ENCODE results near the gene FGF1. TPM values are rescaled to one million over a fixed set of nuclear protein-coding genes. Genes with fewer than 3 reads are reported as not detected.
A peak's percentile ranks its signal among the peaks of the same experiment; 100 is the strongest.

The FGF1 gene
- polyA plus RNA-seq, 1 donor from 2014 or later: not detected

DNA sequence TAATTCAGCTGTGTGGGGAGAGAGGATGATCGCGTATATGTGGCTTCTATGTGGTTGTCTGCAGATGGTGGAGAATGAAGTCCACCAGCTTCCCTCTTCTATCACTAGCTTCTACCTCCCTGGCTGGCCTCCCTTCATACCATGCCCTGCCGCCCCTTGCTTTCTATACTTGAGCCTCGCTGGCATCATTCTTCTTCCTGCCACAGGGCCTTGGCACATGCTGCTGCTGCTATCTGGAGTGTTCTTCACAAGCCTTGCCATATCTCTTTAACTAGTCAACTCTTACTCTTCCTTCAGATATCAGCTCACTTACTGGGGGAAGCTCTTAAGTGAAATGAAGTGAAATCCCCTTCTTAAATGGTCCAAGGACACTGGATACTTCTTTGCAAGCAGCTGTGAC lies 100.4 kb downstream of the FGF1 start:
- no peaks in the 10 kb centered on the region for H3K4me1 Mint-ChIP-seq
- no peaks in the 10 kb centered on the region for H3K36me3 Mint-ChIP-seq
- H3K4me3 Mint-ChIP-seq: no peak overlapping the region
- H3K27ac Mint-ChIP-seq: no peak overlapping the region
- H3K9me3 Mint-ChIP-seq: peaks cover 0 to 2% (median 0%) of the 10 kb centered on the region in 3 donors
- peaks cover 33% of the 10 kb centered on the region for H3K27me3 Mint-ChIP-seq

GRCh38 chr5:142584891-142585290 lies 101.0 kb downstream of the FGF1 start:
- Mint-ChIP-seq H3K4me1 (peaks cover 0 to 3% (median 3%) of the 10 kb centered on the region in 3 donors), H3K27me3 (peaks cover 31% of the 10 kb centered on the region), H3K9me3 (peaks cover 0 to 2% (median 0%) of the 10 kb centered on the region in 3 donors), H3K36me3 (no peaks in the 10 kb centered on the region), H3K4me3 (no peak overlapping the region), H3K27ac (no peak overlapping the region)

GRCh38 chr5:142578161-142578830 lies 107.6 kb downstream of the FGF1 start:
- no peak overlapping the region for H3K27ac Mint-ChIP-seq
- peaks cover 9% of the 10 kb centered on the region for H3K27me3 Mint-ChIP-seq
- H3K4me1 Mint-ChIP-seq: peaks cover 0 to 3% (median 3%) of the 10 kb centered on the region in 3 donors
- H3K9me3 Mint-ChIP-seq: peaks cover 3 to 5% (median 4%) of the 10 kb centered on the region in 3 donors
- peaks cover 2% of the 10 kb centered on the region for H3K36me3 Mint-ChIP-seq
- H3K4me3 Mint-ChIP-seq: no peak overlapping the region

DNA sequence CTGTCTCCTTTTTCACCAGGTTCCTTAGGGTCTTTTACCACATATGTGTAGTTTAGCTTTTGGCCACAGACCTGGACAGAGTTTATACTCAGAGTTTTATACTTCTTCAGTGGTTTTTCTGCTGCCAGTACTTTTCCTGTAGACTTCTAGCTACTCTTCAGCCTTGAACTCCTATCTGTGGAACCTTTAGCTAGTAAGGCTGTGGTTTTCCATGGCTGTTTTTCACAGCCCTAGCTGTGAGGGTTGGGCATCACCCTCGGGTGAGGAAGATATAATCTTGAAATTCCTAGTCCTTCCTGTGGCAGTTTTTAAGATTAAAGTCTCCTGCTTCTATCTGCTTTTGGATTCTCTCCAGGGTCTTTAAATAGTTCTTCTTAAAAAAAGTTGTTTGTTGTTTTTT lies 109.1 kb downstream of the FGF1 start:
- Mint-ChIP-seq H3K36me3 (peaks cover 2% of the 10 kb centered on the region), H3K4me3 (no peak overlapping the region), H3K27ac (no peak overlapping the region), H3K9me3 (peaks cover 3 to 5% (median 4%) of the 10 kb centered on the region in 3 donors), H3K4me1 (peaks cover 0 to 3% (median 3%) of the 10 kb centered on the region in 3 donors), H3K27me3 (no peaks in the 10 kb centered on the region)

- H3K4me3 Mint-ChIP-seq: no peak overlapping the region
- peaks cover 2% of the 10 kb centered on the region for H3K36me3 Mint-ChIP-seq
- H3K9me3 Mint-ChIP-seq: peaks cover 3 to 5% (median 4%) of the 10 kb centered on the region in 3 donors
- peaks cover 0 to 3% (median 3%) of the 10 kb centered on the region in 3 donors for H3K4me1 Mint-ChIP-seq
- no peaks in the 10 kb centered on the region for H3K27me3 Mint-ChIP-seq
- H3K27ac Mint-ChIP-seq: no peak overlapping the region
These were observed 109.6 kb downstream of the FGF1 start for GRCh38 chr5:142576303-142576702.

GRCh38 chr5:142572006-142572405 lies 113.9 kb downstream of the FGF1 start:
- Mint-ChIP-seq H3K36me3 (no peaks in the 10 kb centered on the region), H3K9me3 (peaks cover 0 to 3% (median 0%) of the 10 kb centered on the region in 3 donors), H3K27me3 (peaks cover 2% of the 10 kb centered on the region), H3K4me1 (peaks cover 0 to 1% (median 0%) of the 10 kb centered on the region in 3 donors), H3K4me3 (no peak overlapping the region), H3K27ac (no peak overlapping the region)

DNA sequence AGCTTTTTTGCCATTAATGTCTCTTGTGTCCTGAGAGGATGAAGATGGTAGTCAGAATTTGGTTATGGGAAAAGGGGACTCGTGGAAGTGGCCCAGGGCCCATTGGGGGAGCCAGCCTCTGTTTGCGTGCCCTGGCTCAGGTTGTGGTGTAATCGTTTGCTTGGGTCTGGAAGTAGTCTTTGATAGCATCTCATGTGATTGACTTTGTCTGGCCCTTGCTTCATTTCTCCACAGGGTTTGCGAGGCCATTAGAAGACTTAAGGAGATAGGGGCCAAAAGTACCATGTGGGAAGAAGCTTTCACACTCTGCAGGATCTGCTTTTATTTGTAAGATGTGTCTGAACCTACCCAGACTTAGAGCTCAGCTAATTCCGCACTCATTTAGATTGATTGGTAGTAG lies 114.5 kb downstream of the FGF1 start:
- Mint-ChIP-seq H3K27me3 (peaks cover 2% of the 10 kb centered on the region), H3K4me3 (peak overlapping the region in 1 of 4 donors; percentile 31), H3K4me1 (peaks cover 0 to 1% (median 0%) of the 10 kb centered on the region in 3 donors), H3K36me3 (no peaks in the 10 kb centered on the region), H3K9me3 (peaks cover 0 to 3% (median 0%) of the 10 kb centered on the region in 3 donors), H3K27ac (no peak overlapping the region)

DNA sequence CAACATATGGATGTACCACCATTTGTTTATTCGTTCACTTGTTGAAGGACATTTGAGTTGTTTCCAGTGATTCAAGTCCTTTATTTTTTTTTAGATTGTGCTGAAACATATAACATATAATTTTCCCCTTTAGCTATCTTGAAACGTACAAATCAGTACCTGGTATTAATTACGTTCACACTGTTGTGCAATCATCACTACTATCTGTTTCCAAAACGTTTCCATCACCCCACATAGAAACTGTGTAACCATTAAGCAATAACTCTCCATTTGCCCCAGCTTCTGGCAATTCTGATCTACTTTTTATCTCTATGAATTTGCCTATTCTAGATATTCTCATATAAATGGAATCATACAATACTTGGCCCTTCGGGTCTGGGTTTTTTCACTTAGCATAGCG lies 116.0 kb downstream of the FGF1 start:
- Mint-ChIP-seq H3K4me1 (peaks cover 0 to 1% (median 0%) of the 10 kb centered on the region in 3 donors), H3K9me3 (no peaks in the 10 kb centered on the region), H3K4me3 (no peak overlapping the region), H3K27me3 (peaks cover 6% of the 10 kb centered on the region), H3K36me3 (no peaks in the 10 kb centered on the region), H3K27ac (no peak overlapping the region)

- no peak overlapping the region for H3K4me3 Mint-ChIP-seq
- no peak overlapping the region for H3K27ac Mint-ChIP-seq
- no peaks in the 10 kb centered on the region for H3K9me3 Mint-ChIP-seq
- peaks cover 0 to 1% (median 0%) of the 10 kb centered on the region in 3 donors for H3K4me1 Mint-ChIP-seq
- H3K36me3 Mint-ChIP-seq: no peaks in the 10 kb centered on the region
- H3K27me3 Mint-ChIP-seq: peaks cover 10% of the 10 kb centered on the region
These were observed 116.9 kb downstream of the FGF1 start for GRCh38 chr5:142568996-142569335.

DNA sequence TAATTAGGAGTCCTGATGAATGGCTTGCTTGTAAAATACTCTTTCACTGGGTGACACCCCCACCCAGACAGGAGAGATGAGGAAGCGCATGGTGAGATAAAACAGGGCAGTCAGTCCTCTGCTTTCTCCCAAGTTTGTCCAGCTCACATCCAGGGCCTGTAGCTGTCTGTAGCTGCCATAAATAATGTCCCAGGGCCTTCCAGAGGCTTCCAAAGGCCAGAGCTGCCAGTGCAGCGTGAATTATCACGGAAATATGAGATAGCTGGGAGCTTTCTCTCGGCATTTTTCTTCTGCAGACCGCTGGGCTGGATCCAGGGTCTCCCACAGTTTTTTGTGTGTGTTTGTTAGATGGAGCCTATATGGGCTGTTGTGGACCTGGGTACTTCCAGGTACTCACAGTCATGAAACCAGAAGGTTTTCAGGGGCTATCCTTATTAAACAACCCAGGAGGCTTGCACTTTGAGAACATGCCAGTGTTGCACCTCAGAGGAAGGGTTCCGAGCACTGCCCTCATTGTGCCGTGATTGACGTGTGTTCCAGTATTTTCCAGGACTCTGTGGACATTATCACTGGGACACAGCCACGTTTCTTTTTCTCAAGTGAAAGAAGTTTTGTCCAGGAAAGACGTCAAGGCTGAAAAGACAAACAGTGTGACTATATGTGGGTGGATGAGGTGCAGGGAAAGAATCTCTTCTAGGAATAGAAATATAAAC lies 117.5 kb downstream of the FGF1 start:
- peaks cover 10% of the 10 kb centered on the region for H3K27me3 Mint-ChIP-seq
- H3K27ac Mint-ChIP-seq: peak overlapping the region in 1 of 3 donors; percentile 55
- H3K36me3 Mint-ChIP-seq: no peaks in the 10 kb centered on the region
- H3K4me3 Mint-ChIP-seq: no peak overlapping the region
- H3K9me3 Mint-ChIP-seq: peaks cover 0 to 2% (median 0%) of the 10 kb centered on the region in 3 donors
- H3K4me1 Mint-ChIP-seq: peaks cover 0 to 1% (median 0%) of the 10 kb centered on the region in 3 donors

DNA sequence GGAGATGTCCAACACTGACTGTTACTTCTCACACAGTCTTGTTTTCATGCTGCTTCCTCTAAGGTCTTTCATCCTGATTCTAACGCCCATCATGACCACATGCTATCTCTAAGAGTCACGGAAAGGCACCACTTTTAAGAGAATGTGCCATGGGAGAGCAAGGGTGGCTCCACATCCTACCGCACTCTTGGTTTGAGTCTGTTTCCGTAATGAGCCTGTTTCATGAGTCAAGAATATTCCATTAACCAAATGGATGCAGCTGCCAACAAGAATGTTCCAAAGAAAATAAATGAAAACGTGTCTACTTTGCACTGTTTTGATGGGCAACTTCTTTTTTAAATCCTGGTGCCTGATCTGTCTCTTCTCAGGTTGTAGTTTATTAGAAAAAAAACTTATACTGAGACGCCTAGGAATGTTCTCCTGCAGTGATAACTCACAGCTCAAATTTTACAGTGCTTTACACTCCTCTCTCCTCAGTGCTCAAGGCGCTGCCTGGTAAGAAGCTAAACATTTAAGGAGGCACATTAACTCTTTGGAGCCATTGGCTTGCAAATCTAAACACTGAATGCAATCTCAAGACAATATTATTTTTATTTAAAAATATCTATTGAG lies 124.3 kb downstream of the FGF1 start:
- H3K9me3 Mint-ChIP-seq: peaks cover 0 to 2% (median 0%) of the 10 kb centered on the region in 3 donors
- H3K4me3 Mint-ChIP-seq: no peak overlapping the region
- H3K27ac Mint-ChIP-seq: no peak overlapping the region

GRCh38 chr5:142561029-142561428 lies 124.9 kb downstream of the FGF1 start:
- Mint-ChIP-seq H3K27me3 (peaks cover 11% of the 10 kb centered on the region), H3K27ac (no peak overlapping the region), H3K4me3 (no peak overlapping the region), H3K4me1 (no peaks in the 10 kb centered on the region), H3K36me3 (peaks cover 3% of the 10 kb centered on the region), H3K9me3 (peaks cover 0 to 2% (median 0%) of the 10 kb centered on the region in 3 donors)

More for the DNA sequence above, 124.3 kb downstream of the FGF1 start:
- Mint-ChIP-seq H3K36me3 (peaks cover 3% of the 10 kb centered on the region), H3K4me1 (no peaks in the 10 kb centered on the region), H3K27me3 (peaks cover 11% of the 10 kb centered on the region)

GRCh38 chr5:142552107-142552506 lies 133.8 kb downstream of the FGF1 start:
- Mint-ChIP-seq H3K27me3 (peaks cover 21% of the 10 kb centered on the region), H3K9me3 (no peaks in the 10 kb centered on the region), H3K27ac (no peak overlapping the region), H3K4me1 (no peaks in the 10 kb centered on the region), H3K36me3 (no peaks in the 10 kb centered on the region), H3K4me3 (no peak overlapping the region)

DNA sequence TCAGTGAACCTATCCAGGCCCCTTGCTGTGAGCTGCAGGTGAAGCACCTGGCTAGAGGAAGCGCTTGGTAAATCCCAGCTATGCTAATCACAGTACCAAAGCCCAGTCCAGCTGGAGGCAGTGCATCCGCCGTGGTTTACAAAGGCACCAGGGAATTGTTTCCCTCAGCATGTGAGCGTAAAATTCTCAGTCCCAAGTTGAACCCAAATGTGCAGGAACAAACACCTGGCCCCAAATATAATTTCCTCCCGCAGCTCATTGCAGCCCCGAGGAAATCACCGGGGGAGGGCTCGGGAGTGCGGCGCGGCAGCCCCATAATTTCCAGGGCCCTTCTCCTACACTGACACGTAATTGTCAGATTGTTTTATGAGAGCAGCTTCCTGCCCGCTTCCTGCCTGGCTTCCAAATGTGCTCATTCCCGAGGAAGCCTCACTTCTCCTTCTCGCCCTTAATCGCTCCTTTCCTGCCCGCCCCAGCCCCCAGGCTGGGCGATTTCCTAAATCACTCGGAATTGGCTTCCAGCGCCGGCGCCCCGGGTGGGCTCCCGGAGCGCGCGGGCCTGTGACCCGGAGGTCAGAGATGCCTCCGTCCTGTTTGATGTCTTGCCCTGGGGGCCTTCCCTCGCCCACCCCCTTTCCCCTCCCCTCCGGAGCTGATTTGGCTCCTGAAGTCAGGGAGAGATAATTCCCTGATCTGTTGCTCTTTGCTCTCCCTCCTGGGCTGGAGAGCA lies 134.4 kb downstream of the FGF1 start:
- Mint-ChIP-seq H3K9me3 (no peaks in the 10 kb centered on the region), H3K36me3 (no peaks in the 10 kb centered on the region), H3K4me3 (no peak overlapping the region), H3K27me3 (peaks cover 21% of the 10 kb centered on the region), H3K27ac (no peak overlapping the region), H3K4me1 (no peaks in the 10 kb centered on the region)

DNA sequence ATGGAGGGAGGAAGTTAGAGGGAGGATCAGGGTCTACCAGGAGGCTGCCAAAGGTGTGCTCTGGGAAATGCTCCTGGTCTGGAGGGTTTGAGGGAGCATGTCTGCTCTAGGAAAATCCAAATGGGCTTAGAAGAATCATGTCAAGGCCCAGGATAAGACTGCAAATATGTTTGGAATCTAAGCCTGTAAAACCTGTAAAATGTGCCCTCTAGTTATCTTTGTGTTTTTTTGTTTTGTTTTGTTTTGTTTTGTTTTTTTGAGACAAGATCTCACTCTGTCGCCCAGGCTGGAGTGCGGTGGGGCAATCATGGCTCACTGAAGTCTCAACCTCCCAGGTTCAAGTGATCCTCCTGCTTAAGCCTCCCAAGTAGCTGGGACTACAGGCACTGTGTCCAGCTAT lies 135.4 kb downstream of the FGF1 start:
- Mint-ChIP-seq H3K9me3 (no peaks in the 10 kb centered on the region), H3K36me3 (no peaks in the 10 kb centered on the region), H3K4me1 (no peaks in the 10 kb centered on the region), H3K4me3 (no peak overlapping the region), H3K27me3 (peaks cover 21% of the 10 kb centered on the region), H3K27ac (no peak overlapping the region)

All from IgD-negative memory B cell (primary cell).